Measurements from ENCODE around the gene NAGPA. TPM values are rescaled to one million over a fixed set of nuclear protein-coding genes. Genes with fewer than 3 reads are reported as not detected.
A peak's percentile ranks its signal among the peaks of the same experiment; 100 is the strongest.

Gene NAGPA
- total and polyA plus RNA-seq, 2 of the 13 experiments (the other 11 are each of a cell fraction or from before 2014, with no cell fraction given), result 27.1 to 60.3 TPM

- TF ChIP-seq ZNF513 (CRISPR knock-in tag; conservative IDR thresholded peaks at IDR 0.05), result no peak
- TF ChIP-seq ZNF7 (CRISPR knock-in tag; IDR thresholded peaks at IDR 0.05), result 0 out of 2 replicates have a peak, but pooled peaks have one; percentile 2
- TF ChIP-seq ZNF598 (CRISPR knock-in tag; IDR thresholded peaks at IDR 0.05; ENCODE audit: borderline replicate concordance), result 0 out of 2 replicates have a peak, but pooled peaks have one; percentile 31
- TF ChIP-seq TCF7 (IDR thresholded peaks at IDR 0.05; ENCODE audit: low read depth), result no peak
- no peak for TF ChIP-seq STAT5B (CRISPR knock-in tag; IDR thresholded peaks at IDR 0.05)
- TF ChIP-seq SNAPC2 (CRISPR knock-in tag; IDR thresholded peaks at IDR 0.05), result peak; percentile 78; the same call in 1 of the 2 replicates
- TF ChIP-seq, protein P1, sequence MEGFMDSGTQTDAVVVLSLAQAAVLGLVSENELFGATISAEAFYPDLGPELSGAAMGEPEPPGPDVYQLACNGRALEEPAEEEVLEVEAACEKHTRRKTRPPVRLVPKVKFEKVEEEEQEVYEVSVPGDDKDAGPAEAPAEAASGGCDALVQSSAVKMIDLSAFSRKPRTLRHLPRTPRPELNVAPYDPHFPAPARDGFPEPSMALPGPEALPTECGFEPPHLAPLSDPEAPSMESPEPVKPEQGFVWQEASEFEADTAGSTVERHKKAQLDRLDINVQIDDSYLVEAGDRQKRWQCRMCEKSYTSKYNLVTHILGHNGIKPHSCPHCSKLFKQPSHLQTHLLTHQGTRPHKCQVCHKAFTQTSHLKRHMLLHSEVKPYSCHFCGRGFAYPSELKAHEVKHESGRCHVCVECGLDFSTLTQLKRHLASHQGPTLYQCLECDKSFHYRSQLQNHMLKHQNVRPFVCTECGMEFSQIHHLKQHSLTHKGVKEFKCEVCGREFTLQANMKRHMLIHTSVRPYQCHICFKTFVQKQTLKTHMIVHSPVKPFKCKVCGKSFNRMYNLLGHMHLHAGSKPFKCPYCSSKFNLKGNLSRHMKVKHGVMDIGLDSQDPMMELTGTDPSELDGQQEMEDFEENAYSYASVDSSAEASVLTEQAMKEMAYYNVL (CRISPR knock-in tag; IDR thresholded peaks at IDR 0.05; ENCODE audit: borderline replicate concordance), result no peak
- 0 out of 2 replicates have a peak, but pooled peaks have one; percentile 42 for TF ChIP-seq HINFP (CRISPR knock-in tag; IDR thresholded peaks at IDR 0.05; ENCODE audit: low read depth)
- TF ChIP-seq TOE1 (CRISPR knock-in tag; IDR thresholded peaks at IDR 0.05), result no peak
- TF ChIP-seq GFI1 (CRISPR knock-in tag; IDR thresholded peaks at IDR 0.05; ENCODE audit: borderline replicate concordance), result no peak
- TF ChIP-seq ZNF704 (CRISPR knock-in tag; IDR thresholded peaks at IDR 0.05; ENCODE audit: borderline replicate concordance), result no peak; the same call in 1 of the 2 replicates
These were observed 2.8 kb upstream of the NAGPA start (continued) for GRCh38 chr16:5036228-5037156.

Data from HepG2 (cell line).